Parathyroid adenoma (tissue), 2 donors: ENCODE results near the gene BMPER.

Source experiments
- H2AFZ ChIP-seq: fragments of 300-600 bp; sonication (generic); one replicate; pipeline ENCODE4 v1.7.0; 2017; ENCODE audit warnings: antibody characterized with exemption, mild to moderate bottlenecking
- H3K27ac ChIP-seq: fragments of 300-600 bp; sonication (generic); one replicate; pipeline ENCODE4 v1.7.0; 2017
- H3K27me3 ChIP-seq: fragments of 300-600 bp; sonication (generic); one replicate; pipeline ENCODE4 v1.7.0; 2017; ENCODE audit warnings: low read length; ENCODE audit not compliant: control insufficient read depth, insufficient read depth
- H3K36me3 ChIP-seq: fragments of 300-600 bp; sonication (generic); one replicate; pipeline ENCODE4 v1.7.0; 2017; ENCODE audit warnings: low read length; ENCODE audit not compliant: control insufficient read depth, insufficient read depth
- H3K4me1 ChIP-seq: fragments of 300-600 bp; sonication (generic); one replicate; pipeline ENCODE4 v1.7.0; 2017; ENCODE audit warnings: control low read depth
- H3K4me2 ChIP-seq: fragments of 300-600 bp; sonication (generic); one replicate; pipeline ENCODE4 v1.7.0; 2017; ENCODE audit warnings: low read length
- H3K4me3 ChIP-seq: fragments of 300-600 bp; sonication (generic); one replicate; pipeline ENCODE4 v1.7.0; 2017; ENCODE audit warnings: low read depth, low read length
- H3K79me2 ChIP-seq: fragments of 300-600 bp; sonication (generic); one replicate; pipeline ENCODE4 v1.7.0; 2017; ENCODE audit warnings: control low read depth
- H3K9ac ChIP-seq: fragments of 300-600 bp; sonication (generic); one replicate; pipeline ENCODE4 v1.7.0; 2017; ENCODE audit warnings: mild to moderate bottlenecking
- H3K9me3 ChIP-seq: fragments of 300-600 bp; sonication (generic); one replicate; pipeline ENCODE4 v1.7.0; 2017; ENCODE audit warnings: low read length; ENCODE audit not compliant: control insufficient read depth
- TF ChIP-seq, protein P1 (sequence below): fragments of 300-600 bp; sonication (generic); IDR thresholded peaks from one replicate; pipeline ENCODE4 v1.7.0; 2017; ENCODE audit warnings: antibody characterized with exemption, mild to moderate bottlenecking
- donor health status: primary hyperparathyroidism.

The BMPER gene

DNA sequence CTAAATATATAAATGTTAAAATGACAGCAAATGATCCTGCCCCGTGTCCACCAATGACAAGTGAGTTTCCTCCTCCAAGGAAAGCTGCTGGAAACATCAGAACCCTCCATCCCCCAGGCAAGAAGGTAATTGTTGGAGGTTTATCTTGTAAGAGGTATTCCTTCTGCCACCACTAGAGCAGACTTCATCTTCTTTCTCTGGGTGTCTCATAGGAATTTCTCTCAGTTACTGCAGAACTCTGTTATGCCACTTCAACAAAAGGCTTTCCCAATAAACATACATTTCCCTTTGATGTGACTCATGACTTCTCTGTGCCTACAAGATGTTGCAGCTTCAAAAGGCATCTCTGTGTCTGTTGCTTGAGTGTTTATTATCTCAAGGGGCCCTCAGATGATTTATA lies 279.1 kb downstream of the BMPER start:
- TF ChIP-seq, protein P1, sequence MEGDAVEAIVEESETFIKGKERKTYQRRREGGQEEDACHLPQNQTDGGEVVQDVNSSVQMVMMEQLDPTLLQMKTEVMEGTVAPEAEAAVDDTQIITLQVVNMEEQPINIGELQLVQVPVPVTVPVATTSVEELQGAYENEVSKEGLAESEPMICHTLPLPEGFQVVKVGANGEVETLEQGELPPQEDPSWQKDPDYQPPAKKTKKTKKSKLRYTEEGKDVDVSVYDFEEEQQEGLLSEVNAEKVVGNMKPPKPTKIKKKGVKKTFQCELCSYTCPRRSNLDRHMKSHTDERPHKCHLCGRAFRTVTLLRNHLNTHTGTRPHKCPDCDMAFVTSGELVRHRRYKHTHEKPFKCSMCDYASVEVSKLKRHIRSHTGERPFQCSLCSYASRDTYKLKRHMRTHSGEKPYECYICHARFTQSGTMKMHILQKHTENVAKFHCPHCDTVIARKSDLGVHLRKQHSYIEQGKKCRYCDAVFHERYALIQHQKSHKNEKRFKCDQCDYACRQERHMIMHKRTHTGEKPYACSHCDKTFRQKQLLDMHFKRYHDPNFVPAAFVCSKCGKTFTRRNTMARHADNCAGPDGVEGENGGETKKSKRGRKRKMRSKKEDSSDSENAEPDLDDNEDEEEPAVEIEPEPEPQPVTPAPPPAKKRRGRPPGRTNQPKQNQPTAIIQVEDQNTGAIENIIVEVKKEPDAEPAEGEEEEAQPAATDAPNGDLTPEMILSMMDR = no peak
- no peak overlapping the region for H3K9ac ChIP-seq
- no peaks in the 10 kb centered on the region for H3K36me3 ChIP-seq
- no peak overlapping the region for H3K4me3 ChIP-seq
- no peak overlapping the region for H3K27ac ChIP-seq
- H3K27me3 ChIP-seq = no peaks in the 10 kb centered on the region
- no peak overlapping the region for H3K4me2 ChIP-seq
- H2AFZ ChIP-seq = no peak overlapping the region
- peaks cover 4% of the 10 kb centered on the region for H3K4me1 ChIP-seq
- H3K9me3 ChIP-seq = no peaks in the 10 kb centered on the region
- H3K79me2 ChIP-seq = no peaks in the 10 kb centered on the region

DNA sequence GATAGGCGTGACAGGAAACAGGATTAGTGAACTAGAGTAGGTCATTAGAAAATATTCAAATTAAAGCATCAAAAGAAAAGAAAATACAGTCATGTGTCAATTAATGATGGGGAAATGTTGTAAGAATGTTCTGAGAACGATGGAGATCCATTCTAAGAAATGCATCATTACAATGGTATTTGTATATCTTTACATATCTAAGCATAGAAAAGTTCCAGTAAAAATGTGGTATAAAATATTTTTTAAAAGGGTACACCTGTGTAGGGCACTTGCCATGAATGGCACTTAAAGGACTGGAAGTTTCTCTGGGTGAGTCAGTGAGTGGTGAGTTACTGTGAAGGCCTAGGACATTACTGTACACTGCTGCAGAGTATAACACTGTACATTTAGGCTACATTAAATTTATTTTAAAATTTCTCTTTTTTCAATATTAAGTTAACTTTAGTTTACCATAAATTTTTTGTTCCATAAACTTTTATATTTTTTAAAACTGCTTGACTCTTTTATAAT lies 282.5 kb downstream of the BMPER start:
- Histone ChIP-seq H2AFZ (no peak overlapping the region), H3K79me2 (no peaks in the 10 kb centered on the region), H3K36me3 (no peaks in the 10 kb centered on the region), H3K27me3 (no peaks in the 10 kb centered on the region), H3K4me3 (no peak overlapping the region), H3K4me2 (no peak overlapping the region), H3K9ac (no peak overlapping the region), H3K9me3 (no peaks in the 10 kb centered on the region), H3K4me1 (peaks cover 4% of the 10 kb centered on the region), H3K27ac (no peak overlapping the region)
- TF ChIP-seq, protein P1 = no peak

DNA sequence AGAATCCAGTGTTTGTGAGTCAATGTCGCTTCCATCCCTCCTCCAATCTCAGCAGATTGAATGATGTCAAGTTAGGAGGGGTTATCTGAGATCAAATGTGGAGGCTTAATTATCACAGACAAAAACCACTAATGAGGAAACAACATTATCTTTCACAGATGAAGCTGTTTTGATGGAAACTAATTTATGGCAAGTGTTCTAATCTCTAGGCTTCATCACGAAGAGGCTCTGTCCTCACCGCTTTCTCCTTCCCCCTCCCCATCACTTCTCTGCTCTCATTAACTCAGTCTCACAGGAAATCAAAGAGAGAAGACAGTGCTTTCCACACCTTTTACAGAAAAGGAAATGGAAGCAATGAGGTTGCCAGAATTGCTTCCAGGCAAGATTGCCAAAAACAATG lies 283.7 kb downstream of the BMPER start:
- Histone ChIP-seq H3K36me3 (no peaks in the 10 kb centered on the region), H3K27me3 (no peaks in the 10 kb centered on the region), H2AFZ (no peak overlapping the region), H3K79me2 (no peaks in the 10 kb centered on the region), H3K9ac (no peak overlapping the region), H3K4me2 (no peak overlapping the region), H3K9me3 (no peaks in the 10 kb centered on the region), H3K4me1 (peaks cover 4% of the 10 kb centered on the region), H3K27ac (no peak overlapping the region), H3K4me3 (no peak overlapping the region)
- TF ChIP-seq, protein P1 = no peak

DNA sequence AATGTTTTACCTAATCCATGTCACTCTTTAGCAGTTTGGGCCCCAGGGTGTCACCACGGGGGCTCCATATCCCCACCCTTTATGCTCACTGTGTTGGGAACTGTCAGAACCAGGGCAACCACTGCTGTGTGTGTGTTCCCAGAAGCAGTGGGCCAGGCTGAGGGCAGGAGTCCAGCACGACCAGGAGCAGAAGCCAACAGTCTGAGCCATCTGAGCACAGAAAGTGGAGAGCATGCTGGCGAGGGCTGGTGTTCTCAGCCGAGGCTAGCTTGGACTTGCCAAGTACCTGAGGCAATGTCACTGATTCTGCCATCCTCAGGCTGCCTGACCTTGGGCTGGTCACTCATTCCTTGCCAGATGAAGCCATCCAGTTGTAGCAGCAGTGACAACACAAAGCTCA lies 285.0 kb downstream of the BMPER start:
- H3K27ac ChIP-seq = no peak overlapping the region
- peak overlapping the region; percentile 2 for H2AFZ ChIP-seq
- H3K36me3 ChIP-seq = no peaks in the 10 kb centered on the region
- H3K9me3 ChIP-seq = no peaks in the 10 kb centered on the region
- no peaks in the 10 kb centered on the region for H3K27me3 ChIP-seq
- TF ChIP-seq, protein P1 = no peak
- H3K4me1 ChIP-seq = peaks cover 4% of the 10 kb centered on the region
- no peak overlapping the region for H3K9ac ChIP-seq
- no peak overlapping the region for H3K4me3 ChIP-seq
- H3K79me2 ChIP-seq = no peaks in the 10 kb centered on the region
- H3K4me2 ChIP-seq = no peak overlapping the region

DNA sequence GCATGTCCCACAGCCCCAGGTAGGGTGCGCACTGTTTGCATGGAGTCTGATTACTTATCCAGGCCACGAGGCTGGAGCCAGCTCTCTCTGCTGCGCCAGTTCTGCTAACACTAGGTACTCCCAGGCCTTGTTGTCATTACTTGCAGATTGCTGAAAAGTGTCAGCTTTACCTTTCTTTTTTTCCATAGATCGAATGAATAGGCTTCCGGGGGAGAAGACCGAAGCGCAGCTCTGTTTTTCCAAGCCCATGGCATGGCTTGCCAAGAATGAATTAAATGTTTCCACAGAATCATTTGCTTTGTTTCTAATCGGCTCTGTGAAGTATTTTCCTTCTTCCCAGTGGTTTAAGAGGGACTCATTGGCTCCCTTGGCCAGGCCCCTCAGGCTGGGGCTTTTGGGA lies 285.8 kb downstream of the BMPER start:
- Histone ChIP-seq H3K36me3 (no peaks in the 10 kb centered on the region), H2AFZ (no peak overlapping the region), H3K79me2 (no peaks in the 10 kb centered on the region), H3K9me3 (no peaks in the 10 kb centered on the region), H3K27me3 (no peaks in the 10 kb centered on the region), H3K4me2 (no peak overlapping the region), H3K4me1 (peaks cover 4% of the 10 kb centered on the region), H3K9ac (no peak overlapping the region), H3K4me3 (no peak overlapping the region), H3K27ac (no peak overlapping the region)
- TF ChIP-seq, protein P1 = no peak
